HCT116 (cell line): ENCODE data around the gene DIP2A. TPM values are rescaled to one million over a fixed set of nuclear protein-coding genes. Genes with fewer than 3 reads are reported as not detected.

Source experiments
- ATAC-seq: fragments of 200-7000 bp; cut with Tn5 transposase; 2 replicates; pipeline ENCODE4 v1.9.1; 2020; ENCODE audit warnings: mild to moderate bottlenecking, moderate library complexity
- BruUV-seq: library from RNA; stranded (reverse); fragments of 400-500 nt; replicated peaks from 2 replicates; lab custom pipeline; 2021; lab: Mats Ljungman, UMichigan
- CTCF ChIA-PET: fragments of 300-600 bp; sonication (Branson Sonifier 250); formaldehyde crosslinking; loops from one replicate; lab custom pipeline; 2021; ENCODE audit warnings: antibody characterized with exemption; lab: Charles Lee
- POLR2A ChIA-PET: fragments of 300-600, 350-600 bp; sonication (Branson Sonifier 250); formaldehyde crosslinking; loops from one replicate; lab custom pipeline; 2021; ENCODE audit warnings: antibody characterized with exemption; lab: Charles Lee
- RAD21 ChIA-PET, 2 experiments: fragments of 300-600 bp; sonication (Branson Sonifier 250); formaldehyde crosslinking; loops; one replicate each; lab custom pipeline; 2023; ENCODE audit warnings: low total read pairs in 2 of 2; ENCODE audit not compliant: uncharacterized antibody in 2 of 2, unreplicated experiment in 2 of 2, low non-redundant PET in 1 of 2; lab: Charles Lee
- DNase-seq: peaks from one replicate; pipeline ENCODE4 v3.0.0-alpha.2; 2010; ENCODE audit warnings: low read depth, low spot score
- H2AFZ ChIP-seq: fragments of 200-600 bp; shearing (Covaris generic), sonication (generic); 2 replicates; pipeline ENCODE4 v1.6.1; 2017; ENCODE audit warnings: low read depth, mixed run types, mixed read lengths, antibody characterized with exemption, low read length; ENCODE audit not compliant: poor library complexity, severe bottlenecking
- H3K27ac ChIP-seq: 2 replicates; pipeline ENCODE4 v1.5.1; 2012; ENCODE audit warnings: low read depth, low read length
- H3K27me3 ChIP-seq: fragments of 200-600 bp; sonication (generic); 2 replicates; pipeline ENCODE4 v1.6.1; 2016; ENCODE audit warnings: mixed run types, low read length, mixed read lengths; ENCODE audit not compliant: insufficient read depth
- H3K36me3 ChIP-seq, 2 experiments: fragments of 200-500 bp in 1 of 2; fragments of 200-600 bp in 1 of 2; sonication (Bioruptor generic) in 1 of 2; sonication (generic) in 1 of 2; 2 replicates each; pipeline versions ENCODE4 v1.5.1 to v1.6.1; 2014 to 2016; ENCODE audit warnings: low read length in 2 of 2, inconsistent platforms in 1 of 2, mixed read lengths in 1 of 2, mixed run types in 1 of 2; ENCODE audit not compliant: insufficient read depth in 2 of 2, control insufficient read depth in 1 of 2
- H3K4me1 ChIP-seq, 2 experiments: fragments of 200-600 bp in 1 of 2; sonication (generic) in 1 of 2; 2 replicates each; pipeline versions ENCODE4 v1.5.1 to v1.6.1; 2012 to 2017; ENCODE audit warnings: low read length in 2 of 2, inconsistent platforms in 1 of 2, mild to moderate bottlenecking in 1 of 2, mixed read lengths in 1 of 2, mixed run types in 1 of 2, moderate library complexity in 1 of 2; ENCODE audit not compliant: insufficient read depth in 2 of 2, control insufficient read depth in 1 of 2
- H3K4me2 ChIP-seq: fragments of 200-600 bp; sonication (generic); 2 replicates; pipeline ENCODE4 v1.6.1; 2017; ENCODE audit warnings: mixed run types, low read length, mixed read lengths
- H3K4me3 ChIP-seq, 2 experiments: fragments of 200-600 bp in 1 of 2; sonication (generic) in 1 of 2; replicated peaks in 1 of 2; 2 replicates each; pipeline ENCODE4 v1.5.1; 2011 to 2016; ENCODE audit warnings: low read length in 2 of 2, control low read depth in 1 of 2, low read depth in 1 of 2, mild to moderate bottlenecking in 1 of 2, mixed read lengths in 1 of 2, mixed run types in 1 of 2
- H3K79me2 ChIP-seq: fragments of 200-600 bp; sonication (generic); 2 replicates; pipeline ENCODE4 v1.6.1; 2017; ENCODE audit warnings: mild to moderate bottlenecking, mixed run types, low read length, moderate library complexity, mixed read lengths; ENCODE audit not compliant: insufficient read depth
- H3K9ac ChIP-seq: fragments of 200-600 bp; sonication (generic); 2 replicates; pipeline ENCODE4 v1.6.1; 2016; ENCODE audit warnings: low read length, mixed read lengths
- H3K9me2 ChIP-seq: fragments of 200-600 bp; sonication (generic), shearing (Covaris generic); 2 replicates; pipeline ENCODE4 v1.6.1; 2017; ENCODE audit warnings: mixed run types, mild to moderate bottlenecking, moderate library complexity; ENCODE audit not compliant: insufficient read depth
- H3K9me3 ChIP-seq, 2 experiments: fragments of 200-500 bp in 1 of 2; fragments of 200-600 bp in 1 of 2; sonication (Bioruptor generic) in 1 of 2; sonication (generic) in 1 of 2; 2 replicates each; pipeline ENCODE4 v1.6.1; 2014 to 2017; ENCODE audit warnings: low read length in 2 of 2, mixed read lengths in 2 of 2, inconsistent platforms in 1 of 2, low read depth in 1 of 2, mild to moderate bottlenecking in 1 of 2, mixed run types in 1 of 2, moderate library complexity in 1 of 2; ENCODE audit not compliant: control insufficient read depth in 1 of 2, insufficient read depth in 1 of 2
- H4K20me1 ChIP-seq: fragments of 200-600 bp; sonication (generic), shearing (Covaris generic); 2 replicates; pipeline ENCODE4 v1.6.1; 2017; ENCODE audit warnings: mixed run types, mild to moderate bottlenecking, moderate library complexity; ENCODE audit not compliant: insufficient read depth
- CBX3 ChIP-seq: IDR thresholded peaks from 2 replicates; pipeline ENCODE4 v1.6.1; 2012; ENCODE audit warnings: low read depth
- POLR2AphosphoS5 ChIP-seq: IDR thresholded peaks from 2 replicates; pipeline ENCODE4 v1.6.1; 2011; ENCODE audit warnings: mild to moderate bottlenecking, low read depth, low read length, moderate library complexity
- RAD21 ChIP-seq: IDR thresholded peaks from 2 replicates; pipeline ENCODE4 v1.6.1; 2012; ENCODE audit warnings: low read depth, mild to moderate bottlenecking
- SRF ChIP-seq: IDR thresholded peaks from 2 replicates; pipeline ENCODE4 v1.6.1; 2012; ENCODE audit warnings: low read depth
- YY1 ChIP-seq: IDR thresholded peaks from 2 replicates; pipeline ENCODE4 v1.6.1; 2011; ENCODE audit warnings: low read length, low read depth, moderate library complexity, mild to moderate bottlenecking; ENCODE audit not compliant: insufficient replicate concordance; ENCODE audit errors: extremely low read depth
- ZFX ChIP-seq: fragments of 450-650 bp; IDR thresholded peaks from 2 replicates; pipeline ENCODE4 v1.6.1; 2017
- ZNF274 ChIP-seq: fragments of 200-500 bp; sonication (Bioruptor generic); IDR thresholded peaks from 2 replicates; pipeline ENCODE4 v1.6.1; 2014; ENCODE audit warnings: mild to moderate bottlenecking, low read depth, low read length, inconsistent platforms
- intact Hi-C: fragments of 100-400 bp; cut with micrococcal nuclease; formaldehyde crosslinking; loops from 2 replicates; pipeline ENCODE4 v1.10.0; 2022
- total RNA-seq: library from RNA; stranded (reverse); gene quantifications from one replicate; pipeline ENCODE4 v1.2.1, GENCODE V29; 2021; ENCODE audit not compliant: unreplicated experiment
- TF ChIP-seq, protein P1 (sequence below): IDR thresholded peaks from 2 replicates; pipeline ENCODE4 v1.6.1; 2012; ENCODE audit warnings: low read depth
- TF ChIP-seq, protein P2 (sequence below): IDR thresholded peaks from 2 replicates; pipeline ENCODE4 v1.6.1; 2012

The DIP2A gene
- total RNA-seq, 1 experiment from 2014 or later, result 39.9 TPM

DNA sequence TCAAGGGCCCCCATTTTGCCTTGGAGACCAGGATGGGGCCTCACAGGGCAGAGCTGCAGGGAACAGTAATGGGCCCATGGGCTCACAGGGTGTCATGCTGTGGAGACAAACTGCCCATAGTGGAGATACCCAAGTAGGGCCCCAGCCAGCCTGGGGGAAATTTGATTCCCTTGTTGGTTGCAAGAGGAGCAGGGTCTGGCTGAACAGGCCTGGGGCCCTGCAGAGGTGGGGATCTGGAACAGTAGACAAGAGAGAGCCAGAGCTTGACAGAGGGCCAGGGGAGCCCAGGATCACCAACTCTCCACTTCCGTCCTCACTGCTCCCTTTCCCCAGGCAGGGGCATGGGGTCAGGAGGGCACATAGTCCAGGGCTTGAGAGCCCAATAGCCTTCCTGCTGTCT is 137.5 kb downstream of the DIP2A start:
- Histone ChIP-seq H3K4me2 (no peak overlapping the region), H3K4me3 (no peak overlapping the region), H3K9me3 (peaks cover 8 to 14% of the 10 kb centered on the region in 2 experiments; a peak in 2 of 4 replicates), H3K9ac (no peak overlapping the region), H3K9me2 (no peaks in the 10 kb centered on the region), H3K27me3 (no peaks in the 10 kb centered on the region), H3K36me3 (no peaks in the 10 kb centered on the region), H2AFZ (no peak overlapping the region), H3K4me1 (no peaks in the 10 kb centered on the region), H4K20me1 (no peaks in the 10 kb centered on the region), H3K79me2 (no peaks in the 10 kb centered on the region)
- ChIA-PET RAD21 (no interaction called here), CTCF (no interaction called here), POLR2A (no interaction called here)
- ATAC-seq (no peak), DNase-seq (no peak)
- intact Hi-C loops, result no loop called here
- BruUV-seq, result no TSS peak
- no peak for TF ChIP-seq ZFX
- TF ChIP-seq POLR2AphosphoS5, result no peak
- TF ChIP-seq ZNF274, result no peak
- TF ChIP-seq, all 23 proteins: peak for 0
- H3K27ac ChIP-seq, result no peak overlapping the region

DNA sequence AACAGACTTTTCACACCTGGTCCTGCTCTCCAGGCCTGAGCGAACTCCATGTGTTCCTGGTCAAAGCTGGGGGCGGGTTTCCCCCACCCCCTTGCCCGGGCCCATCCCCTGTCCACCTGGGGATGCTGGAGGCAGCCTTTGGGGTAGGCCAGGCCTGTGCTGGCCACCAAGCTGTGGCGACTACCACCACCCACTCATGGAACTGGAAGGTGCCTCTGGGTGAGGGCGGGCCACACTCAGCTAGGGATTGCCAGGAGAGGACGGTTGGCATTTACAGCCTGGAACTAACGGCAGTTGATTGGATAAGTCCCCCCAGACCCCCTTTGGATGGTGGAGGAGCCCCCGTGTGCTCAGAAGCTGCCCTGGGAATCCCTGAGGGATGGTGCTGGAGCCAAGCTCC is 138.3 kb downstream of the DIP2A start:
- POLR2A ChIA-PET, result no interaction called here
- intact Hi-C loops, result no loop called here
- BruUV-seq, result no TSS peak

More for the DNA sequence above, 138.3 kb downstream of the DIP2A start:
- Histone ChIP-seq H3K9me3 (peaks cover 8 to 14% of the 10 kb centered on the region in 2 experiments; a peak in 2 of 4 replicates), H3K36me3 (no peaks in the 10 kb centered on the region), H3K27me3 (no peaks in the 10 kb centered on the region), H3K27ac (no peak overlapping the region), H4K20me1 (no peaks in the 10 kb centered on the region), H3K9me2 (no peaks in the 10 kb centered on the region), H3K9ac (no peak overlapping the region), H3K4me1 (no peaks in the 10 kb centered on the region), H3K4me3 (no peak overlapping the region), H3K4me2 (no peak overlapping the region), H3K79me2 (no peaks in the 10 kb centered on the region), H2AFZ (no peak overlapping the region)
- no peak for DNase-seq
- ATAC-seq, result no peak
- ChIA-PET CTCF (no interaction called here), RAD21 (no interaction called here)
- TF ChIP-seq RAD21, result no peak
- TF ChIP-seq YY1, result no peak
- TF ChIP-seq, protein P1, sequence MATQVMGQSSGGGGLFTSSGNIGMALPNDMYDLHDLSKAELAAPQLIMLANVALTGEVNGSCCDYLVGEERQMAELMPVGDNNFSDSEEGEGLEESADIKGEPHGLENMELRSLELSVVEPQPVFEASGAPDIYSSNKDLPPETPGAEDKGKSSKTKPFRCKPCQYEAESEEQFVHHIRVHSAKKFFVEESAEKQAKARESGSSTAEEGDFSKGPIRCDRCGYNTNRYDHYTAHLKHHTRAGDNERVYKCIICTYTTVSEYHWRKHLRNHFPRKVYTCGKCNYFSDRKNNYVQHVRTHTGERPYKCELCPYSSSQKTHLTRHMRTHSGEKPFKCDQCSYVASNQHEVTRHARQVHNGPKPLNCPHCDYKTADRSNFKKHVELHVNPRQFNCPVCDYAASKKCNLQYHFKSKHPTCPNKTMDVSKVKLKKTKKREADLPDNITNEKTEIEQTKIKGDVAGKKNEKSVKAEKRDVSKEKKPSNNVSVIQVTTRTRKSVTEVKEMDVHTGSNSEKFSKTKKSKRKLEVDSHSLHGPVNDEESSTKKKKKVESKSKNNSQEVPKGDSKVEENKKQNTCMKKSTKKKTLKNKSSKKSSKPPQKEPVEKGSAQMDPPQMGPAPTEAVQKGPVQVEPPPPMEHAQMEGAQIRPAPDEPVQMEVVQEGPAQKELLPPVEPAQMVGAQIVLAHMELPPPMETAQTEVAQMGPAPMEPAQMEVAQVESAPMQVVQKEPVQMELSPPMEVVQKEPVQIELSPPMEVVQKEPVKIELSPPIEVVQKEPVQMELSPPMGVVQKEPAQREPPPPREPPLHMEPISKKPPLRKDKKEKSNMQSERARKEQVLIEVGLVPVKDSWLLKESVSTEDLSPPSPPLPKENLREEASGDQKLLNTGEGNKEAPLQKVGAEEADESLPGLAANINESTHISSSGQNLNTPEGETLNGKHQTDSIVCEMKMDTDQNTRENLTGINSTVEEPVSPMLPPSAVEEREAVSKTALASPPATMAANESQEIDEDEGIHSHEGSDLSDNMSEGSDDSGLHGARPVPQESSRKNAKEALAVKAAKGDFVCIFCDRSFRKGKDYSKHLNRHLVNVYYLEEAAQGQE, result no peak
- no peak for TF ChIP-seq CBX3
- TF ChIP-seq SRF, result no peak
- TF ChIP-seq, protein P2, sequence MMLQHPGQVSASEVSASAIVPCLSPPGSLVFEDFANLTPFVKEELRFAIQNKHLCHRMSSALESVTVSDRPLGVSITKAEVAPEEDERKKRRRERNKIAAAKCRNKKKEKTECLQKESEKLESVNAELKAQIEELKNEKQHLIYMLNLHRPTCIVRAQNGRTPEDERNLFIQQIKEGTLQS, result no peak
